Stimulated activated naive CD8-positive, alpha-beta T cell treated with anti-CD3 and anti-CD28 coated beads, Interleukin-15, amount 100 ng/mL, for 72 hours (primary cell): ENCODE results near the gene RUNX2.
A peak's percentile ranks its signal among the peaks of the same experiment; 100 is the strongest.

Experiments used
- ATAC-seq: fragments of 150-1000 bp; cut with Tn5 transposase; 2 replicates; pipeline ENCODE4 v1.10.0; 2021; ENCODE audit warnings: mild to moderate bottlenecking, moderate library complexity
- DNase-seq, 2 donors: peaks; one replicate each; pipeline ENCODE4 v3.0.0; 2021 to 2022
- H3K27ac Mint-ChIP-seq, 2 donors: one replicate each; pipeline ENCODE4 v1.8.0; 2022; ENCODE audit warnings: mild to moderate bottlenecking in 2 of 2, mixed read lengths in 2 of 2, moderate library complexity in 2 of 2
- H3K27me3 Mint-ChIP-seq: one replicate; pipeline ENCODE4 v1.8.0; 2022; ENCODE audit warnings: mixed read lengths
- H3K4me1 Mint-ChIP-seq: one replicate; pipeline ENCODE4 v1.8.0; 2022; ENCODE audit warnings: mild to moderate bottlenecking, mixed read lengths
- H3K4me3 Mint-ChIP-seq, 2 donors: one replicate each; pipeline ENCODE4 v1.8.0; 2022; ENCODE audit warnings: mild to moderate bottlenecking in 2 of 2, mixed read lengths in 2 of 2, moderate library complexity in 1 of 2
- H3K9me3 Mint-ChIP-seq, 2 donors: one replicate each; pipeline ENCODE4 v1.8.0; 2022; ENCODE audit warnings: mixed read lengths in 2 of 2

Gene RUNX2

DNA sequence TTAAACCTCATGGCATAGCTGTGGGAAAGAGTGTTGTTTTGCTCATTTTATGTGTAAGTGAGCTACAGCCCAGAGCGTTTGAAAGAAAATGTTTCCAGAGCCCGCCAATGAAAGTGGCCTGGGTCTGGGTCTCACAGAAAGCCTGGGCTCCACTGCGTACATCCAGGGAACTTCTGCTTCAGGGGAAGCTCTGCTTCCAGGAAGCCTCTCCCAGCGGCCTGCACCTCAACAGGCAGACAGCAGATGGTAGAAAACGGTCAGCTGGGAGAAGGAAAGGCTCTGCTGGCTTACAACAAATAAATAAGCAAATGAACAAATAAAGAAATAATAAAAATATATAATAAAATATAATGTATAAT is 320.1 kb downstream of the RUNX2 start:
- H3K4me1 Mint-ChIP-seq, result peaks cover 41% of the 10 kb centered on the region
- H3K27me3 Mint-ChIP-seq, result peaks cover 14% of the 10 kb centered on the region
- no peaks in the 10 kb centered on the region for H3K9me3 Mint-ChIP-seq
- H3K27ac Mint-ChIP-seq, result no peak overlapping the region
- ATAC-seq (no peak), DNase-seq (no peak)
- no peak overlapping the region for H3K4me3 Mint-ChIP-seq

DNA sequence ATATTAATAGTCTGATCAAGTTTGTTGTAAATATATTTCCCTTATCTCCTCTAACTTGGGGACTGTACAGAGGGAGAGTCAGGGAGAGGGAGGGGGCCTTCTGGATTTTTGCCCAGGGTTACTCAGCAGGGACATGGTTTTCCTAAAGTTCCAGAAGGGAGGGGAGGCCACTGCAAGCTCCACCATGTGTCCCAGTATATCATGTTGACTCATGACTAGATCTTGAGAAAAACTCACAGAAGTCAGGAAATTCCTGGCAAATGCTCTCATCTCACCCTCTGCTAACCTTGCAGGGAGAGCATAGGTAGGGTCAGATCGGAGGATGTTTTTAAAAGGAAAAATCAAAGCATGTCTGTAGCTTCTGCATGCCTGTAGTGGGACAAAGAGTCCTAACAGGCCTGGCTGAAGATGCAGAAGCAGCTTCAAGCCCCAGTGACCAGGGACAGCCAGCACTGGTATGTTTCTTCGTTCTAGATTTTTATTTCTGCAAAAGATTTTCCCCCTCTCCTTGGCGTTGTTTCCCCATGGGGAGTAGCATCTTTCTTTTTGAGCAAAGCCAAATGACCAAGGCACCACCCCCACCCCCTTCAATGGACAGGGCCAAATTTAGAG is 322.5 kb downstream of the RUNX2 start:
- Mint-ChIP-seq H3K9me3 (no peaks in the 10 kb centered on the region), H3K27ac (no peak overlapping the region), H3K4me1 (peaks cover 22% of the 10 kb centered on the region), H3K27me3 (peaks cover 8% of the 10 kb centered on the region), H3K4me3 (no peak overlapping the region)
- ATAC-seq, result no peak
- no peak for DNase-seq

DNA sequence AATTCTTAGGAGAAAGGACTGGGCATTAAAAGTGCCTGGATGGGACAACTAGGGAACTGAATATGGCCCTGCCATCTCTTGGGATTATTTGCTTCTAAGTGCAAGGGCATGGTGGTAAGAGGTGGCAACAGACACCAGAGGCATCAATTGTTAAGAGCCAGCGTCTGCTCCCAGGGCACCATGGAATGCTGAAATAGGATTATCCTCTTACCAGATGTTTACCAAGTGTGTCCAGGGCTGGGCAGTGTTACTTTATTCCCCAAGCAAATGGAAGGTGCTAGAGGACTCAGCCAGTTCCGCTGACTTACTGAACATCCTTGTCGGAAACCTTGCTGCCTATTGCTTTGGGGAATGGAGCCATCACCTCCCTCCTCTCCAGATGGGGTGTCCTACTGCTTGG is 323.2 kb downstream of the RUNX2 start:
- Mint-ChIP-seq H3K27me3 (peaks cover 8% of the 10 kb centered on the region), H3K4me1 (peaks cover 17% of the 10 kb centered on the region), H3K27ac (no peak overlapping the region), H3K9me3 (no peaks in the 10 kb centered on the region), H3K4me3 (no peak overlapping the region)
- ATAC-seq (no peak), DNase-seq (no peak)

DNA sequence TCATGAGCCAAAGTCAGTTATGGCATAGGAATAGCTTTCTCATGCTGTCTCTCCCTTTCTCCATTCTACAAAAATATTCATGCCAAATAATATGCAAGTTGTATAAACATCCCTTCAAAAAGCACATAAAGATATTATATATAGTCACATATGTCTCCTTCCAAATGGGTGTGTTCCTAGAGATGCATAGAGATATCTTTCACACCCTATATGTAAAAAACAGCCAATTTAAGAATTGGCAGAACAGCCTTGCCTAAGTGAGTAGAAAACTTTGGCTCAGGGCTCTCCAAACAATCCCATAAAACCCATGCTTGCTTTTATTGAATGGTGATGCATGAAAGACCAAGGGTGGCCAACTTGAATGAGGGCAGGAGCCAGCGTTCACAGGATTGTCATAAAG is 324.3 kb downstream of the RUNX2 start:
- Mint-ChIP-seq H3K4me3 (no peak overlapping the region), H3K27ac (no peak overlapping the region), H3K27me3 (peaks cover 8% of the 10 kb centered on the region), H3K4me1 (peaks cover 6% of the 10 kb centered on the region), H3K9me3 (peaks cover 0 to 4% of the 10 kb centered on the region in 2 donors)
- no peak for ATAC-seq
- no peak for DNase-seq

DNA sequence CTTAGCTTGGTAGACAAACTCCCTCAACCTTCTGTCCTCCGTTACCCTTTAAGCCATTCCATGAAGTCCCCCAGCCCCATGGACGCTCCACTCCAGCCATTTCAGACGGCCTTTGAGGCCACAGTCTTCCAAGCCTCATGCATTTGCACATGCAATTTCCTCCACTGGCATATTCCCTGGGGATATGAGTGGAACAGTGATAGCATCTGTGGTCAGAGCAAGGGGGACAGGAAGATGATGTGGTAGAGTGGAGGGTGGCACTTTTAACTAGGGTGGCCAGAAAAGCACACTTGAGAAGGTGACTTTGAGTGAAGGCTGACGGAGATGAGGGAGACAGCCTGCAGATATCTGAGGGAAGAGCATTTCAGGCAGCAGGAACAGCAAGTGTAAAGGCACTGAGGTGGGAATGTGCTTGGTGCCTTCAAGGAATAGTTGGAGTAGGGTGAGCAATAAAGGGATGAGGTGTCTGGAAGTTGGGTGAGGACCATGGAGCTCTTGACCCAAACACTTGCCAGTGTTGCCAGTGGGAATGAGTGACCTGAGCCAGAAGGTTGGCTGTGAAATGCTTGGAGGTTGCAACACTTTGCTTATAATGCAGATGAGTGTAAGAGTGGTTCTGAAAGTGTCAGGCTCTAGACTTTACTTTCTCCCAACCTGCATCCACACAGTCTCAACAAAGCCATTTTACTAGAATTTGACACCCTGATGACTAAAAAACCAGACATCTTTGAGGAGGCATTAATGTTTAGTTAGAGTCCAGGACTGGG is 325.2 kb downstream of the RUNX2 start:
- H3K27ac Mint-ChIP-seq, result no peak overlapping the region
- DNase-seq (no peak), ATAC-seq (no peak)
- H3K9me3 Mint-ChIP-seq, result peaks cover 0 to 4% of the 10 kb centered on the region in 2 donors
- H3K27me3 Mint-ChIP-seq, result peaks cover 8% of the 10 kb centered on the region
- no peak overlapping the region for H3K4me3 Mint-ChIP-seq
- no peaks in the 10 kb centered on the region for H3K4me1 Mint-ChIP-seq

DNA sequence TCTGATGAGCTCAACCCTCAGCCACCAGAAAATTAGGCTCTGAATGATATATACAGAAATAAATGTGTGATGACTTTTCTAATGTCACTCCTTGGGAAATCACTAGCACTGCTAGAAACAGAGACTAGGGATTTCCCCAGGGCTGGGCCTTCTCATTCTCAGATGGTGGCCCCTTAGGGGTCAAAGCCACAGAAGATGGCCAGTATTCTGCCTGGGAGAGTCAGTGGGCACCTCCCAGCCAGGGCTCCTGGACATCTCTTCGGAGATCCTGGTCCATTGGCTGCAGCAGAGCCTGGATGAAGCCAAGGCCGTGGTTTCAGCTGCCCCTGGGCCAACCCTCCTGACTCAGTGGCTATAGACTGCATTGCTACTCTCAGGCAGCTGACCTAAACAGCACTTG is 326.5 kb downstream of the RUNX2 start:
- peaks cover 12% of the 10 kb centered on the region for H3K4me1 Mint-ChIP-seq
- H3K27me3 Mint-ChIP-seq, result peaks cover 8% of the 10 kb centered on the region
- H3K27ac Mint-ChIP-seq, result no peak overlapping the region
- DNase-seq (no peak), ATAC-seq (no peak)
- H3K9me3 Mint-ChIP-seq, result peaks cover 0 to 4% of the 10 kb centered on the region in 2 donors
- H3K4me3 Mint-ChIP-seq, result no peak overlapping the region

DNA sequence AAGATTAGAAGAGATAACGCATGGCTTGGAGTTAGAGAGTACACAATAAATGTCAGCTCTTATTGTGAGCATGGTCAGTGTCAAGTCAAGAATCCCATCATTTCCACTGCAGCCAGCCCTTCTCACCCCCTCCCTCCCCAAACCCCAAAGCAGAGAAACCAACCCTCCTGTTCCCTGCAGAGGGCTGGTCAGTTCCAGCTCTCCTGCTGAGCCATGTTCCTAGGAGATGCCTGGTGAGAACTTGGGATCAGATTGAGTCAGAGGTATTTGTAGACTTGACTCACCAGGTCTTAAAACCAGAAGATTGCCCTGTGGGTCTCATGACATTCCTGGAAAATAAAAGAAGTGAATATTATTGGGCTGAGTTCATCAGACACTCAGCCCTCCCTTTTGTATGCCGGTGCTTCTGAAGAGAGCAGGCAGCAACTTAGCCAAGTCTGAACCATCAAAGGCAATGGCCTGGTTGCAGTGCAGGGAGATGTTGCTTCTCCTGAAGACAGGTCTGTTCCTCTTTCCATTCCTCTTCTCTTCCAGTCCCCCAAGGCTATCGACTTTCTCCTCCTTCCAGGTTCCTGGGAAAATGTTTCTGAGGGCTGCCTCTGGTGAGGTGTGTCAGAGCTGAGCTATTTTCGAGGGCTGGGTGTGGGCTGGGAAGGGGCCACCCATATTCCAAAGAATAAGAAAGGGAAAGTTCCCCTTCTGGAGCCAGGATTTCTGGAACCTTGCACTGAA is 327.8 kb downstream of the RUNX2 start:
- Mint-ChIP-seq H3K27ac (no peak overlapping the region), H3K4me3 (no peak overlapping the region), H3K9me3 (peaks cover 0 to 4% of the 10 kb centered on the region in 2 donors), H3K27me3 (peaks cover 16% of the 10 kb centered on the region), H3K4me1 (peaks cover 22% of the 10 kb centered on the region)
- ATAC-seq, result no peak
- no peak for DNase-seq

DNA sequence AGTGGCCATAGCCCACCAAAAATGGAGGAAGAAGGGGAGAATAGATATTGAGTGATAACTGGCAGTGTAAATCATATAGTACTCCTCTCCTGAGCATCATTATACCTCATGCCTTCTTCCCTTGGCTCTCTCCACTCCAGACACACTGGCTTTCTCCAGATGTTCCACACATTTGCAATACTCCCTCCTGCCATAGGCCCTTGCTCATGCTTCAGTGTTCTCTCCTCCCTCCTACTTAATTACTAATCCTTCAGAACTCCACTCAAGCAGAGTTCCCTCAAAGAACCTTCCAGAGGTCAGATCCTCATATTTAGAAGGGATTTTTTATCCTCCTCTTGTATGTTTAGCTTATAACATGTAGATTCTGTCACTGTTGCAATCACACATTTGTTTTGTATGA is 329.1 kb downstream of the RUNX2 start:
- Mint-ChIP-seq H3K9me3 (peaks cover 0 to 4% of the 10 kb centered on the region in 2 donors), H3K27ac (no peak overlapping the region), H3K4me3 (no peak overlapping the region), H3K4me1 (peaks cover 22% of the 10 kb centered on the region), H3K27me3 (peaks cover 26% of the 10 kb centered on the region)
- no peak for DNase-seq
- ATAC-seq, result no peak

DNA sequence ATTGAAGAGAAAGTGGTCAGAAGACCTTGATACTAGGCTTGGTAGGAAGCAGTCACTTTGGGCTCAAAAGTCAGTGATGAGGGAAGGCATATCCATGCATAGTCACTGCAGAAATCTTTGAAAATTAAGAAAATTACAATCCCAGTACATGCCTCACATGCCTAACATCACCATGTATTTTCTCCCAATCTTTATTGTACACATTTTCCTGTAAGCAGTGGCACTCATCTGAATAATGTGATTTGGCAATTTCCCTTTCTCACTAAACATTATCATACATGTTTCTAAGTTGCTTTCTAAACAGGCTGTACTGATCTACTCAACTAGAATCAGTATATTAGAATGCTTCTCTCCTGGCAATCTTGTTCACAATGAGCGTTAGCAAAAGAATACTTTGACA is 330.3 kb downstream of the RUNX2 start:
- no peak overlapping the region for H3K4me3 Mint-ChIP-seq
- peaks cover 31% of the 10 kb centered on the region for H3K27me3 Mint-ChIP-seq
- H3K27ac Mint-ChIP-seq, result no peak overlapping the region
- peaks cover 0 to 4% of the 10 kb centered on the region in 2 donors for H3K9me3 Mint-ChIP-seq
- ATAC-seq (no peak), DNase-seq (no peak)
- H3K4me1 Mint-ChIP-seq, result peaks cover 26% of the 10 kb centered on the region

DNA sequence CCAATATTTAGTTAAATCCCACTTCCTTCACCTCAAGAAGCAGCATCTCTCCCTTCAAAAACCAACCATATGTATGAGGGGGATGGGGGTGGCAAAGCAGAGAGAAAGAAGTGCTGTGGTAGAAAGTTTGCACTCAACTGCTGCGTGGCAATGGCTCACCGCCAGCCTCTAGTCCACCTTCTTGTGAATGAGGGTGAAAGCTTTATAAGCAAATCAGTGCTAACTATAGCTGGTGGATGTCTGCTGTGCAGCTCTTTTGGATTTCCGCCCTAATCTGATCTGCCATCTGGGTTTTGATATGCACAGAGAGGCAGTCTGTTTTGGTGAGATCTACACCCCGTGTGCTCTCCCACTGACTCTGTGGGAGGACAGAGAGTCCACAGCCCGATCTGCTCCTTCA is 330.8 kb downstream of the RUNX2 start:
- Mint-ChIP-seq H3K27me3 (peaks cover 35% of the 10 kb centered on the region), H3K27ac (no peak overlapping the region), H3K9me3 (peaks cover 0 to 4% of the 10 kb centered on the region in 2 donors), H3K4me3 (no peak overlapping the region), H3K4me1 (peaks cover 31% of the 10 kb centered on the region)
- ATAC-seq (no peak), DNase-seq (no peak)

DNA sequence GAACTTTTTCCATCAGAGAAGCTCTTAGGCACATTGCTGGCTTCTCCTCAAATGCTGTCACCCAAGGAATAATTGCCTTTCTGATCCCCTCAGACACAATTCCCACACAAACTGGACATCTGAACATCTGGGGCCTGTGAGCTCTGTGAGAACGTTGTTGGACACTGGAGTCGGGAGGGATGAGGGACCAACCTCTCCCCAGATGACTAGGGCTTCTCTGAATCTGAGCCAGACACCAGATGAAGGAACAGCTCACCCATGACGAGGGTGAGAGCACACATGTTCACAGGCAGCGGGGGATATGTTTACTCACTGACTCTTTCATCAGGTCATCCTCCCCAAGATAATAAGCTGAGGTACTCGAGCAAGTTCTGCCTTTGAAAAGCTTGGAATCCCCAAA is 333.5 kb downstream of the RUNX2 start:
- Mint-ChIP-seq H3K4me1 (peaks cover 42% of the 10 kb centered on the region), H3K9me3 (peaks cover 0 to under 1% of the 10 kb centered on the region in 2 donors), H3K27ac (no peak overlapping the region), H3K27me3 (peaks cover 48% of the 10 kb centered on the region), H3K4me3 (no peak overlapping the region)
- no peak for ATAC-seq
- DNase-seq, result no peak

DNA sequence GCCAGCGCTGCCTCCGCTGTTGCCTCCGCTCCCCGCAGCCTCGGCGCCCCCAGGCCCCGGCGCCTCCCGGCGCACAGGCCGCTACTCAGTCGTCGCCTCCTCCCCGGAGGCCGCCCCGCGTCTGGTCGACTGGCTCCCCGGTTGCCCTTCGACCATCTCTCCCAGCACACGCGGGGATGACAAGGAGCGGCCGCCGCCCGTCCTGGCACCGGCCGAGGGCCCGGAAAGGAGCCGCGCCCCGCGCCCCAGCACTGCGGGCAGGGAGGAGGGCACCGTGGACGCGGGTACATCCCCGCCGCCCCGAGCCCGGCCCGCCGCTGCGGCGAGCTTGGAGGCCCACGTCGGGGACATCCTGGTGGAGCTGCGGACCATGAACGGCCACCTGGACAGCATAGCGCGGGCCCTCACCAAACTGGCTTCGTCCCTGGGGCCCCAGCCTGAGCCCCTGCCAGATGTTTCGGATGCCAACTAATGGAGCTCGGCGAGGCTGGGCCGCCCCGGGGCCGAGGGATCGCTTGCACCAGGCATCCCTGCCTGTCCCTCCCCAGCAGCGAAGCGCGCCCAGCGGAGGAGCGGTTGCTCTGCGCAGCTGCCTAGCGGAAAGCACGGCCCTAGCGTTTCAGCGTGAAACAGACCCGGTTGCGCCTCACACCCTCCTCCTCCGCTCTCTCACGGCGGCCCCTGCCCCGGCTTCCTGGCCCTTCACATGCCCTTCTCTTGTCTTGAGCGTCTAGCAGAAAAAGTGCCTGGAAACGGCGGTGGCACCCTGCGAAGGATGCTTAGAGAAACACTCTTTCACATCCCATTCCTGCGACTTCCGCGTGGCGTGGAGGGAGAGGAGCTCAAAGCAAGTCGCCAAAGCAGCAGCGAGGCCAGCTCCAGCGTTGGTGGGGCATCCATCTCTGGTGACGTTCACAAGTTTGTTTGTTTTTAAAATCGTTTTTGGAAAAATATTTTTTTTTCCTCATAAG is 335.4 kb downstream of the RUNX2 start:
- Mint-ChIP-seq H3K4me3 (peak overlapping the region; percentile 47 to 80), H3K27me3 (peaks cover 48% of the 10 kb centered on the region), H3K9me3 (no peaks in the 10 kb centered on the region), H3K4me1 (peaks cover 41% of the 10 kb centered on the region), H3K27ac (peak overlapping the region in 1 of 2 donors; percentile 34)
- DNase-seq (peak; percentile 57 to 59), ATAC-seq (peak; percentile 88)

DNA sequence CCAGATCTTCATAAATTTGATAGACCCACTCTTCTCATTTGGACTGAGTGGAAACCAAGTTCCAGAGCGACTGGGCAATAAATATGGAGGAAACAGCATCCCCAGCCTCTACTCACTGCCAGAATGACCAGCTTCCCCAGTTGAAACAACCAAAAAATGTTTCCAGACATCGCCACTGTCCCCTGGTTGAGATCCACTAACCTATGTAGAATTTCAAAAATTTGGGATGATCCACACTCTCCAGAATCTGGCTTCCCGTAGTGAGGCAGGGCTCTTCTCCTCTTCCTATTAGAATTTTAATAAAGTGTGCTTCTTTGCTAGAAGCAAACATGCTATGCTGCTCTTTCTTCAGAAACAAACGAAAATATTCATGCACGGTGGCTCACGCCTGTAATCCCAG is 336.6 kb downstream of the RUNX2 start:
- Mint-ChIP-seq H3K4me3 (peak overlapping the region in 1 of 2 donors; percentile 24), H3K4me1 (peaks cover 30% of the 10 kb centered on the region), H3K27ac (no peak overlapping the region), H3K9me3 (no peaks in the 10 kb centered on the region), H3K27me3 (peaks cover 48% of the 10 kb centered on the region)
- ATAC-seq (no peak), DNase-seq (no peak)

DNA sequence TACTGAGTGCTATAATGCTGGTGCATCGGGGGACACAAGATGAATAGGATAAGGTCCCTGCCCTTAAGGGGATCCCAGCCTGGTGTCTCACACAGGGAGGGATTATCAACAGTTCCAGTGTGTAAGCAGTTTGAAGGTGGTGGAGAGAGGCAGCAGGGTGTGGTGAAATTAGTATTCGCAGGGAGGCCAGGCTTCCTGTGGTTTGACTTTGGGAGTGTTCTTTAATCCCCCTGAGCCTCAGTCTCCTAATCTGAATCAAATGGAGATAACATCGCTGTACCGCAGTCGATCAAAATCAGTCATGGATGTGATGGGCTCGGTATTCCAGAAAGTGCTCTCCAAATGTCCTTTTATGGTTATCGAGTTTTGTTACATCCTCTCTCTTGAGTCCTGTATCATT is 337.7 kb downstream of the RUNX2 start:
- H3K9me3 Mint-ChIP-seq, result no peaks in the 10 kb centered on the region
- H3K27me3 Mint-ChIP-seq, result peaks cover 41% of the 10 kb centered on the region
- H3K27ac Mint-ChIP-seq, result no peak overlapping the region
- peaks cover 20% of the 10 kb centered on the region for H3K4me1 Mint-ChIP-seq
- ATAC-seq (no peak), DNase-seq (no peak)
- no peak overlapping the region for H3K4me3 Mint-ChIP-seq

DNA sequence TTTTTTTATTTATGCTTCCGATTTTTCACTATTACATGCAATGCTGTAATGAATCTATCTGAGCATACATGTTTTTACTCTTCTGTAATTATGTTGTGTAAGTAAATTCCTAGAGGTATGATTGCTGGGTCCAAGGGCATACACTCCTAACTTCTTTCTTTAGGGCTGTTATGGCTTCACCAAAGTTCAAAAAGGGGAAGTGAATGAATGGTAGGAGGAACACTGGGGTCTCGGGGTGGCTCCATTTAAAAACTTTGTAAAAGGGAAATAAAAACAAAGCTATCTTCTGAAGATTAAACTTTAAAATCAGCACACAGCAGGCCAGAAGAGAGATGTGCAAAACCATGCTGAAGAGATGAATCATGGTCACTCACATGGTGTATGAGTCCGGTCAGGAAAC is 338.7 kb downstream of the RUNX2 start:
- Mint-ChIP-seq H3K27ac (no peak overlapping the region), H3K27me3 (peaks cover 33% of the 10 kb centered on the region), H3K9me3 (no peaks in the 10 kb centered on the region), H3K4me1 (peaks cover 20% of the 10 kb centered on the region), H3K4me3 (no peak overlapping the region)
- ATAC-seq (no peak), DNase-seq (no peak)
